ENCODE data around the gene ZNF764.

ZNF764 gene

GRCh38 chr16:30551781-30552180, 6.4 kb downstream of the ZNF764 start:
- Histone ChIP-seq H3K4me2 (ENCODE audit: low read depth, low read length, poor library complexity, severe bottlenecking) (no peak overlapping the region), H3K9ac (ENCODE audit: low read length) (no peak overlapping the region), H2AFZ (ENCODE audit: low read depth, low read length, severe bottlenecking) (no peak overlapping the region), H3K9me2 (replicated peaks; ENCODE audit: insufficient read depth, low read length) (no peaks in the 10 kb centered on the region), H3K9me3 (ENCODE audit: insufficient read depth, low read length) (no peaks in the 10 kb centered on the region), H3K4me3 (ENCODE audit: insufficient read depth, low read length, poor library complexity, severe bottlenecking) (no peak overlapping the region), H3K27ac (ENCODE audit: low read depth, low read length) (no peak overlapping the region), H4K20me1 (ENCODE audit: low read depth, low read length) (no peaks in the 10 kb centered on the region), H3K36me3 (ENCODE audit: low read length) (no peaks in the 10 kb centered on the region), H3K27me3 (ENCODE audit: low read length) (no peaks in the 10 kb centered on the region), H3K79me2 (ENCODE audit: insufficient read depth, low read length) (peaks cover 11% of the 10 kb centered on the region; the same call in 1 of the 2 replicates), H3F3A (ENCODE audit: insufficient read depth) (no peaks in the 10 kb centered on the region; the same call in 1 of the 2 replicates)
- TF ChIP-seq CTCF (IDR thresholded peaks at IDR 0.05; ENCODE audit: insufficient read depth, low read length, poor library complexity, severe bottlenecking): no peak
- TF ChIP-seq EZH2phosphoT487 (conservative IDR thresholded peaks at IDR 0.05; ENCODE audit: low read length): no peak

- no peak overlapping the region for H3K4me2 ChIP-seq (ENCODE audit: low read depth, low read length, poor library complexity, severe bottlenecking)
- H3K4me3 ChIP-seq (ENCODE audit: insufficient read depth, low read length, poor library complexity, severe bottlenecking): no peak overlapping the region
- H3K9me3 ChIP-seq (ENCODE audit: insufficient read depth, low read length): no peaks in the 10 kb centered on the region
- H3K79me2 ChIP-seq (ENCODE audit: insufficient read depth, low read length): no peaks in the 10 kb centered on the region
- H3F3A ChIP-seq (ENCODE audit: insufficient read depth): no peaks in the 10 kb centered on the region; the same call in 1 of the 2 replicates
- H4K20me1 ChIP-seq (ENCODE audit: low read depth, low read length): no peaks in the 10 kb centered on the region
- H3K9ac ChIP-seq (ENCODE audit: low read length): no peak overlapping the region
- H3K36me3 ChIP-seq (ENCODE audit: low read length): no peaks in the 10 kb centered on the region
- no peaks in the 10 kb centered on the region for H3K9me2 ChIP-seq (replicated peaks; ENCODE audit: insufficient read depth, low read length)
- no peak overlapping the region for H3K27ac ChIP-seq (ENCODE audit: low read depth, low read length)
- no peak for TF ChIP-seq CTCF (IDR thresholded peaks at IDR 0.05; ENCODE audit: insufficient read depth, low read length, poor library complexity, severe bottlenecking)
- no peak for TF ChIP-seq EZH2phosphoT487 (conservative IDR thresholded peaks at IDR 0.05; ENCODE audit: low read length)
- H3K27me3 ChIP-seq (ENCODE audit: low read length): no peaks in the 10 kb centered on the region
- H2AFZ ChIP-seq (ENCODE audit: low read depth, low read length, severe bottlenecking): no peak overlapping the region
These were observed 9.5 kb downstream of the ZNF764 start for GRCh38 chr16:30548416-30549253.

GRCh38 chr16:30546115-30546514, 12.1 kb downstream of the ZNF764 start:
- Histone ChIP-seq H3F3A (ENCODE audit: insufficient read depth) (no peaks in the 10 kb centered on the region; the same call in 1 of the 2 replicates), H3K27ac (ENCODE audit: low read depth, low read length) (no peak overlapping the region), H3K4me3 (ENCODE audit: insufficient read depth, low read length, poor library complexity, severe bottlenecking) (no peak overlapping the region), H3K9me2 (replicated peaks; ENCODE audit: insufficient read depth, low read length) (no peaks in the 10 kb centered on the region), H3K9me3 (ENCODE audit: insufficient read depth, low read length) (no peaks in the 10 kb centered on the region), H3K4me2 (ENCODE audit: low read depth, low read length, poor library complexity, severe bottlenecking) (no peak overlapping the region), H3K79me2 (ENCODE audit: insufficient read depth, low read length) (no peaks in the 10 kb centered on the region), H3K9ac (ENCODE audit: low read length) (no peak overlapping the region), H3K27me3 (ENCODE audit: low read length) (no peaks in the 10 kb centered on the region), H2AFZ (ENCODE audit: low read depth, low read length, severe bottlenecking) (no peak overlapping the region), H4K20me1 (ENCODE audit: low read depth, low read length) (no peaks in the 10 kb centered on the region), H3K36me3 (ENCODE audit: low read length) (no peaks in the 10 kb centered on the region)
- TF ChIP-seq CTCF (IDR thresholded peaks at IDR 0.05; ENCODE audit: insufficient read depth, low read length, poor library complexity, severe bottlenecking) (no peak), EZH2phosphoT487 (conservative IDR thresholded peaks at IDR 0.05; ENCODE audit: low read length) (no peak)
